Activated CD8-positive, alpha-beta memory T cell treated with anti-CD3 and anti-CD28 coated beads, Interleukin-2, amount 10 ng/mL, durations not matched to agents 7 days and 5 days (primary cell): ENCODE results near the gene POLDIP3. TPM values are rescaled to one million over a fixed set of nuclear protein-coding genes. Genes with fewer than 3 reads are reported as not detected.

Experiments used
- ATAC-seq: fragments of 150-1000 bp; cut with Tn5 transposase; one replicate; pipeline ENCODE4 v1.10.0; 2021; ENCODE audit warnings: moderate library complexity
- CTCF ChIA-PET: fragments of 350-600 bp; sonication (Branson Sonifier 250); formaldehyde crosslinking; loops from one replicate; lab custom pipeline; 2021; ENCODE audit warnings: antibody characterized with exemption; lab: Charles Lee
- DNase-seq: peaks from one replicate; pipeline ENCODE4 v3.0.0-alpha.2; 2020
- H3K27ac Mint-ChIP-seq: one replicate; pipeline ENCODE4 v1.8.0; 2021; ENCODE audit warnings: mild to moderate bottlenecking, mixed read lengths
- H3K27me3 Mint-ChIP-seq: one replicate; pipeline ENCODE4 v1.8.0; 2021; ENCODE audit warnings: mixed read lengths
- H3K36me3 Mint-ChIP-seq: one replicate; pipeline ENCODE4 v1.8.0; 2021; ENCODE audit warnings: mild to moderate bottlenecking, mixed read lengths
- H3K4me1 Mint-ChIP-seq: one replicate; pipeline ENCODE4 v1.8.0; 2021; ENCODE audit warnings: mixed read lengths
- H3K4me3 Mint-ChIP-seq: one replicate; pipeline ENCODE4 v1.8.0; 2021; ENCODE audit warnings: mild to moderate bottlenecking, moderate library complexity, mixed read lengths
- H3K9me3 Mint-ChIP-seq: one replicate; pipeline ENCODE4 v1.8.0; 2022; ENCODE audit warnings: low read depth, mixed read lengths
- total RNA-seq, 2 experiments: library from RNA; stranded (reverse); gene quantifications; one replicate each; pipeline ENCODE4 v1.2.3, GENCODE V29; 2021

Gene POLDIP3, protein sequence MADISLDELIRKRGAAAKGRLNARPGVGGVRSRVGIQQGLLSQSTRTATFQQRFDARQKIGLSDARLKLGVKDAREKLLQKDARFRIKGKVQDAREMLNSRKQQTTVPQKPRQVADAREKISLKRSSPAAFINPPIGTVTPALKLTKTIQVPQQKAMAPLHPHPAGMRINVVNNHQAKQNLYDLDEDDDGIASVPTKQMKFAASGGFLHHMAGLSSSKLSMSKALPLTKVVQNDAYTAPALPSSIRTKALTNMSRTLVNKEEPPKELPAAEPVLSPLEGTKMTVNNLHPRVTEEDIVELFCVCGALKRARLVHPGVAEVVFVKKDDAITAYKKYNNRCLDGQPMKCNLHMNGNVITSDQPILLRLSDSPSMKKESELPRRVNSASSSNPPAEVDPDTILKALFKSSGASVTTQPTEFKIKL
- 10 to 100 TPM; 81.8 to 82.7 TPM for total RNA-seq

DNA sequence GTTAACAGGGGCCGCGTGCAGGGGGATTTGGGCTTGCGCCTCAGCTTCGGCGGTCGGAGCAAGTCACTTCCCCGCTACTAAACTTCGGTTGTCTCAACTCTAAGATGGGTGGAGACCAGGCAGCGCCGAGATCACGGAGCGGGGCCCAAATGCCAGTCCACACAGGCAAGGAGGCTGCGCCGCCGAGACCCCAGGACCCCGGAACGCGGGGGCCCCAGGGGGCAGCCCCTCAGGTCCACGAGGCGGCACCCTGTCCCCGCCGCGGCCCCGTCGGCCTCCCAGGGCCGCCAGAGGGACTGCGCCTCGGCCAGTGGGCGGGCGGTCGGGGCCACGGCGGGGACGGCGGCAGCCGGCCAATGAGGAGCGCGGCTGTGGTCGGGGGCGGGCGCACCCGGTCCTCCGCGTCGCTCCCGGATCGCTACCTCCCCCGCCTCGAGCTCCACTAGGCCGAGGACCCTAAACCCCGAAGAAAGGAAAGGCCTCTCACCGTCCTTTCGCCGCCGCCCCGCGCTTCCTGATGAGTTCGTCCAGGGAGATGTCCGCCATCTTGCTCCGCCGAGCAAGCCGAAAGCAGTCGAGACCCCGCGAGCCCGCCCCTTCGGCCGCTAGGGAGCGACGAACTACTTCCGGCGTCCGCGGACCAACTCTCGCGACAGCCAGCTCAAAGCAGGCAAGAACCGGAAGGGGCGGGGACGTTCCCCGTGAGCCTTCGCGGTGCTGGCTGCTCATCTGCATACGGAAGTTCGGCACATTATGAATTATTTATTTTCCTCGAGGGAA lies at the start of gene POLDIP3:
Gene POLDIP3 (minus strand): TSS at position 572 of the 780 bp plus-strand sequence. CDS start 26 bp downstream, at position 546.
- H3K4me1 Mint-ChIP-seq, result peaks cover 55% of the 10 kb centered on the region
- H3K36me3 Mint-ChIP-seq, result peaks cover 25% of the 10 kb centered on the region
- CTCF ChIA-PET, result interaction anchor here (0.8 to 1.5 kb wide), 5 partner anchors 26 to 253 kb away, joined by 3 to 4 read pairs (median 3); partner anchors contain the start of gene CYB5R3
- DNase-seq, result peak; percentile 100
- H3K27me3 Mint-ChIP-seq, result no peaks in the 10 kb centered on the region
- peak; percentile 67 for ATAC-seq
- H3K4me3 Mint-ChIP-seq, result peak within 1 kb of the TSS; percentile 91
- H3K27ac Mint-ChIP-seq, result peak within 1 kb of the TSS; percentile 99
- no peaks in the 10 kb centered on the region for H3K9me3 Mint-ChIP-seq

DNA sequence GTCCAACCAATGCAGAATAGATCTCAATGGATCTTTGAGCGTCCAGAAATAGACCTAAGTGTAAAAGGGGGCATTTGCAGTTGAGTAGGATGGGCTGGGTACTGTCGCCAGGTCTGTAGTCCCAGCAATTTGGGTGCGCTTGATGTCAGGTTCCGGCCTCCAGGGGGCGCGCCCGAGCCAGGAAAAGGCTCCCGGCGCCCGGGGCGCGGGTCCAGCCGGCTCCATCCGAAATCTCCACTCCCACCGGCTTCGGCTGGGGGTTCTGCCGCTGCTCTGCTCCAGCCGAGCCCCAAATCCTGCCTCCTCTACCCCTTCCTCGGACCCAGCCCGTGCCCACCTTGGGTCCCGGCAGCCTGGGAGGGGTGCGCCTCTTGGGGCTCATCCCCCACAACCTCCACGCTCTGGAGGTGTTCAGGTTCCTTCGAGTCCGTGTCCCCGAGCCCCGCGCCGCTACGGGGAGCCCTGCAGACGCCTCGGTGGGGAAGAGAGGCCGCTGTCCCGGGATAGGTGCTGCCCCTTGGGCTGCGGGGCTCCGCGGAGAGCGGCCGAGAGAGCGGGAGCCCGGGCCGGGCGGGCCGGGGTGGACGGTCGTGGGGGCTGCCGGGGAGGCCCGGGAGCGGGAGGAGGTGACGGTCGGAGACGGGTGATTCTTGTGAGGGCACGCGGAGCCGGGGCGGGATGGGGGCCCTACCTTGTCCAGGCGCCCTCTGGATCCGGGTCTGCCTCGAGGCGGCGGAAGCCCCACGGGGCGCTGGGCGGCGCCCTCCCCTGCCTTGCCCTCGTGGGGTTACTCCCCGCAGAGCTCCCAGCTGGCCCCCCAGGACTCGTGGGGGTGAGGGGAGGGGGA lies 47.5 kb upstream of the POLDIP3 start:
- Mint-ChIP-seq H3K27me3 (peaks cover 18% of the 10 kb centered on the region), H3K36me3 (no peaks in the 10 kb centered on the region), H3K4me3 (peak overlapping the region; percentile 39), H3K27ac (no peak overlapping the region), H3K4me1 (no peaks in the 10 kb centered on the region), H3K9me3 (no peaks in the 10 kb centered on the region)
- ATAC-seq (peak; percentile 93), DNase-seq (peak; percentile 83)
- CTCF ChIA-PET, result interaction anchor here (0.9 to 1.4 kb wide), 2 partner anchors 13 to 22 kb away, joined by 3 to 4 read pairs; partner anchors contain the start of genes ATP5MGL and CYB5R3

DNA sequence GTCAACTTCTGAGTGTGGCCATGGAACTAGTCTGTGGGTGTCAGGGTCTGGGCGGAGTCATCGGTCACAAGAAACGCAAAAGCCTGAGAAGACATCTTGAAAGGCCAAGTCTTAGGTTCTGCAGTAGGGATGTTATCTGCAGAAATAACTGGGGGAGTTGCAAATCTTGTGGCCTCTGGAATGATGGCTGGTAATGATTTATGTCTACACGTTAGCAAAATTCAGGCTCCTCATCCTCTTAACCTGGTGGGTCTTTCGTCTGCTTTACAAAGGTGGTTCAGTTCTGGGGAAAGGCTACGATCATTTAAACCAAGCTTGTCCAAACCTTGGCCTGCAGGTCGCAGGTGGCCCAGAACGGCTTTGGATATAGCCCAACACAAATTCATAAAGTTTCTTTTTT lies 41.9 kb upstream of the POLDIP3 start:
- no peak for ATAC-seq
- H3K27me3 Mint-ChIP-seq, result peaks cover 10% of the 10 kb centered on the region
- no peak overlapping the region for H3K4me3 Mint-ChIP-seq
- H3K4me1 Mint-ChIP-seq, result no peaks in the 10 kb centered on the region
- H3K27ac Mint-ChIP-seq, result no peak overlapping the region
- no peak for DNase-seq
- H3K36me3 Mint-ChIP-seq, result no peaks in the 10 kb centered on the region
- no peaks in the 10 kb centered on the region for H3K9me3 Mint-ChIP-seq
- CTCF ChIA-PET, result no interaction called here

DNA sequence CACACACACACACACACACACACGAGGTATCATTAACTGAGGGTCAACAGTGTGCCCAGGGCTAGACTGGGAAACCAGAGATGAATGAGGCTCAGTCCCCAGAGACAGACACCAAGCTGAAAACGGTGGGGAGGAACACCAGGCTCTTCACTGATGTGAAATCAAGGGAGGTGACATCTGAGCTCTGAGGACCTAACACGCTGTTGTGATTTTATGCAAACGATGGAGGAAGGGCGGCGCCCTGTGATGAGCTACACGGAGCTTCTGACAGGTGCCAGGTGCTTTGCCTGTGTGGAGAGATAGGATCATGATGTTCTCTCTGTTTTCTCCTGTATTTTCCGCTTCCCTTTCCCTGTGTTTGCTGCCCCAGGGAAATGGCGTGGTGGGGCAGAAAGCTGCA lies 41.0 kb upstream of the POLDIP3 start:
- H3K27me3 Mint-ChIP-seq, result peaks cover 10% of the 10 kb centered on the region
- H3K36me3 Mint-ChIP-seq, result no peaks in the 10 kb centered on the region
- DNase-seq (no peak), ATAC-seq (no peak)
- CTCF ChIA-PET, result interaction anchor here (0.7 kb wide), 1 partner anchor 68 kb away, joined by 3 read pairs; no protein-coding TSS in a partner anchor
- H3K4me1 Mint-ChIP-seq, result no peaks in the 10 kb centered on the region
- H3K4me3 Mint-ChIP-seq, result no peak overlapping the region
- H3K9me3 Mint-ChIP-seq, result no peaks in the 10 kb centered on the region
- no peak overlapping the region for H3K27ac Mint-ChIP-seq

DNA sequence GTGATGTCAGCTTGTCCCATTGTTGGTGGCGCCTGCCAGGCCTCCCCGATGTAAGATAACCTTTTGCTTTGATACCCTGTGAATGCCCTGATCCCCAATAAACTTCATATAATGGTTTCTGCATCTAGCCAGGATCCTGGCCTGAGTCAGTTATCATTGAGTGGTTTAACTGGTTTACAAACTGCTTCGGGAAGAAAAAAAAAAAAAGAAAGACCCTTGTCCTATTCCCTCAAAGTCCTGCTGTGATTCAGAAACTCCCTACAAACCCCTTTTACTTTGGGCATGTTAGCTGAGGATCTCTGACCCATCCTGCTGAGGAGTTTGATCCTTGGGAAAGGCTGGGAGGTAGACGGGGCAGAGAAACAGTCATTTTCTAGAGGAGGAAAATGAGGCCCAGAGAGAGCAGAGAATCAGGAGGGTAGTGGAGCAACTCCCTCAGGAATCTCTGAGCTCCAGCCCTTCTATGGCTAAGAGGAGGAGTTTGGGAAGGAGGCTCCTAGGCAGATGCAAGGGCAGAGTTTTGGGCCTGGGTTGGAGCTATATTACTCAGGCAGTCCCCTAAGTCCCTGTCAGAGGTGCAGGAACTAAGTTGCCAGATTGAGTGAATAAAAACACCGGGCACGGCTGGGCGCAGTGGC lies 39.9 kb upstream of the POLDIP3 start:
- Mint-ChIP-seq H3K27me3 (peaks cover 5% of the 10 kb centered on the region), H3K9me3 (no peaks in the 10 kb centered on the region), H3K4me3 (no peak overlapping the region), H3K27ac (no peak overlapping the region), H3K36me3 (no peaks in the 10 kb centered on the region), H3K4me1 (peaks cover 2% of the 10 kb centered on the region)
- CTCF ChIA-PET, result no interaction called here
- ATAC-seq (no peak), DNase-seq (no peak)

DNA sequence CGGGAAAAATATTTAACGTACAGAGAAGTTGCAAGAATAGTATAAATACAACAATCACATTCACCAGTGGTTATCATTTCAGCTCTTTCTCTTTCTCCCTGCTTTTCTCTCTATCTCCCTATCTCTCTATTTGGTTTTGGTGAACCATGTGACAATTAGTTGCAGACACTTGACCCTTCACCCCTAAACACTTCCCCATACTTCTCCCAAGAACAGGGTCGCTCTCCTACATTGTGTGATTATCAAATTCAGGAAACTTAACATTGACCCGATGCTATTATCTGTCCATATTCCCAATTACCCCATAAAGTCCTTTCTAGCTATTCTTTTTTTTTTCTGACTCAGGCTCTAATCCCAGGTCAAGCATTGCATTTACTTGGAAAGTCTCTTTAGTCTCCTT lies 39.3 kb upstream of the POLDIP3 start:
- peaks cover 2% of the 10 kb centered on the region for H3K4me1 Mint-ChIP-seq
- ATAC-seq (no peak), DNase-seq (no peak)
- no peak overlapping the region for H3K27ac Mint-ChIP-seq
- no peaks in the 10 kb centered on the region for H3K9me3 Mint-ChIP-seq
- CTCF ChIA-PET, result interaction anchor here (0.8 kb wide), 1 partner anchor 33 kb away, joined by 3 read pairs; no protein-coding TSS in a partner anchor
- no peaks in the 10 kb centered on the region for H3K36me3 Mint-ChIP-seq
- no peak overlapping the region for H3K4me3 Mint-ChIP-seq
- peaks cover 4% of the 10 kb centered on the region for H3K27me3 Mint-ChIP-seq

DNA sequence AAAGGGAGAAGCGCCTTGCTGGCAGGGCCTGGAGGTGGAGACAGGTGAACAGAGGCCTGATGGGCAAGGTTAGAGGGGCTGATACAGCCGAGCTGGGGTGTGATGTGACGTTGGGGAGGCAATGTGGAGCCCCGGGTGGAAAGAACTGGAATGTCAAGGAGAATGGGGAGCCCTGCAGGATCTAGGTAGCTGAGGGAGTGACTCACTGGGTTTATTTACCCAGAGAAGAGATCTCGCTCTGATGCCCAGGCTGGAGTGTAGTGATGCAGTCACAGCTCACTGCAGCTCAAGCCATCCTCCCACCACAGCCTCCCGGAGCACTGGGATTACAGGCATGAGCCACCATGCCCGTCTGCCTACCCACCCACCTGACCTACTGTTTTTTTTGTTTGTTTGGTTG lies 36.5 kb upstream of the POLDIP3 start:
- H3K36me3 Mint-ChIP-seq, result peaks cover 2% of the 10 kb centered on the region
- no peaks in the 10 kb centered on the region for H3K9me3 Mint-ChIP-seq
- H3K27me3 Mint-ChIP-seq, result peaks cover 2% of the 10 kb centered on the region
- no peak overlapping the region for H3K4me3 Mint-ChIP-seq
- peaks cover 15% of the 10 kb centered on the region for H3K4me1 Mint-ChIP-seq
- no peak for DNase-seq
- no peak overlapping the region for H3K27ac Mint-ChIP-seq
- CTCF ChIA-PET, result no interaction called here
- ATAC-seq, result no peak

DNA sequence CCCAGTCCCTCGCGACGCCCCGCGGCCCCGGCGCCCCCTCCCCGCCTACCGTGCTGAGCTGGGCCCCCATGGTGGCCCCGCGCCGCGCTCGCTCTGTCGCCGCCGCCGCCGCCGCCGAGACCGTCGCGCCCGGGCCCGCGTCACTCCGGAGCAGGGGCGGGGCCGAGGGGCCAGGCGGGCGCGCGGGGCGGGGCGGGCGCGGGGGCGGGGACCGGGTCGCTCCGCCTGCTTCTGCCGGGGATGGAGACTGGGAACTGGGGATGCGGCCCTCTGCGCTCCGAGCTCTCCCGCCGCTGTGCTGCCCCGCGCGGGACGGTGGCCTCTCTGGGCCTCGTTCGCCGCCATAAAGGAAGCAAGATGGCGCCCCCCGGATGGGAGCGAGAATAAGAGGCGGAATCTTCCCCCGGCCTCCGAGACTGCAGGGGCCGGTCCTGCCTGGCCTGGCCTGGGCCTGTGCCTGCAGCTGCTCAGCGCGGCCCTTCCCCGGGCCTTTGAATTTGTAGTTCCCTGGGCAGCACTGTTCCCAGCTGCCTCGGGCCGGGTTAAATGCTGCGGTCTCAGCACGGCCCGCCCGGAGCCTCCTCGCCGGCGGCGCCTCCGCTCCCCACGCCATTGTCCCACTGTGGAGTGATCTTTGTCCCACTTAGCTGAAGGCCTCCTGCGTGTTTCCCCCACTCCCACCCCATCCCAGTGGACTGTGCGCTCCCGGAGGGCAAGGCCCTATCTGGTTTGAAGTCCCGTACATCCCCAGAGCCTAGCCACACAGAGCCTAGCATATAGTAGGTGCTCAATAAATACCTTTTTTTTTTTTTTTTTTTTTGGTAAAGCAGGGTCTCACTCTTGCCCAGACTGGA lies 34.8 kb upstream of the POLDIP3 start, which contains the start of gene CYB5R3:
Gene CYB5R3 (minus strand): TSS at position 147 of the 854 bp plus-strand sequence. CDS start 77 bp downstream, at position 70.
- H3K36me3 Mint-ChIP-seq, result peaks cover 2% of the 10 kb centered on the region
- H3K4me1 Mint-ChIP-seq, result peaks cover 15% of the 10 kb centered on the region
- H3K27me3 Mint-ChIP-seq, result peaks cover 2% of the 10 kb centered on the region
- ATAC-seq (peak; percentile 84), DNase-seq (peak; percentile 83)
- H3K9me3 Mint-ChIP-seq, result no peaks in the 10 kb centered on the region
- peak within 1 kb of the TSS; percentile 98 for H3K27ac Mint-ChIP-seq
- peak within 1 kb of the TSS; percentile 100 for H3K4me3 Mint-ChIP-seq
- CTCF ChIA-PET, result interaction anchor here (0.8 to 2.0 kb wide), 4 partner anchors 10 to 218 kb away, joined by 3 to 8 read pairs (median 4); partner anchors contain the start of gene POLDIP3

DNA sequence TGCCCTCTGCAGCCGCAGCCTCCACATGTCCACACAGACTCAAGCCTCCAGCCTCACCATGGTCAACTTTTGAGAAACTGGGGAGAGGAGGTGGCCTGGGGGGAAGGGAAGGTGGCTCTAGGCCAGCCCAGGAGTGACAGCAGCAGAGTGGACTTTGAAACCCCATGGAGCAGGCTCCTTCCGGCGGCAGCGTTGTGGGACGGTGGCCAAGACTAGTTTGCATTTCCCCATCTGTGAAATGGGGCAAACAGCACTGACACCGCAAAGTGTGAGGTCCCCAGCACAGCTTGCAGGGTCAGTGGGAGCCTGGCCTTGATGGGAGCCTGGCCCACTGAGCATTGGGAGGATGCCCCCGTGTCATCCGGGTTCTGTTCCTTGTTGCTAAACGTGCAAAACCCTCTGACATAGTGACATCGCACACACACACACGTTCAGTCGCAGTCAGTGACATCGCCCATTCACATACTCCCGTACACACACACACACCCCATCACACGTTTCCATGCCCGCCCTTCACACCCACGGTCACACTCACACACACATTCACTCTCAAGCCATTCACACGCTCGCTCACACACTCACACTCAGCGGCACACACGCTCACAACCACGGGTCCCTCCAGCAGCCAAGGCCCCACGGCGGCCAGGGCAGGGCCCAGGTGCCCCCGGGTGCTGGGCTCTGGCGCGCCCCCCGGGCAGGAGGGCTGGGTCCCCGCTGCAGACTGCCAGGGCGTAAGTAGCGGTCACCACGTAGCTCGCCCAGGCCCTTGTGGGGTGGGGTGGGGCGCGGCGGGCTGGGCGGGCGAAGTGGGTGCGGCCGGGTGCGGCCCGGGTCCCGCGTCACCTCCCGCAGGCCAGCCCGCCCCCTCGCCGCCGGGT lies 33.9 kb upstream of the POLDIP3 start:
- DNase-seq (peak; percentile 71), ATAC-seq (peak; percentile 70)
- H3K36me3 Mint-ChIP-seq, result peaks cover 2% of the 10 kb centered on the region
- H3K4me1 Mint-ChIP-seq, result peaks cover 15% of the 10 kb centered on the region
- H3K4me3 Mint-ChIP-seq, result peak overlapping the region; percentile 100
- CTCF ChIA-PET, result interaction anchor here (0.8 to 2.0 kb wide), 4 partner anchors 14 to 219 kb away, joined by 3 to 8 read pairs (median 4); partner anchors contain the start of gene POLDIP3
- H3K27ac Mint-ChIP-seq, result peak overlapping the region; percentile 98
- H3K9me3 Mint-ChIP-seq, result no peaks in the 10 kb centered on the region
- H3K27me3 Mint-ChIP-seq, result peaks cover 2% of the 10 kb centered on the region

DNA sequence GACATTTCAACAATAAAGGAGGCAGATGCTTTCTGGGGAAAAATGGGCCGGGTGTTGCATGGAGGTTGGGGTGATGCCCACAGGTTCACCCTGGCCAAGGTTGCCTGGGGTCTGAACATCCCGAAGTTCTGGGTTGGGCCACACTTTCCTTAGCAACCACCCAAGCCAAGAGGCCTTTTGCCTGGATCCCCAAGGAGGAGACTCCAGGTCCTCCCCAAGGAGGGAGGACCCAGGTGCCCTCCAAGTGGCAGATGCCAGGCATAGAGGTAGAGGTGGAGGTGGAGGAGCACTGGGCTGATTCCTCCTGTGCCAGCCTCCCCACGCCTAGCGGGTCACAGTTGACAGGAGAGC lies 33.3 kb upstream of the POLDIP3 start:
- Mint-ChIP-seq H3K9me3 (no peaks in the 10 kb centered on the region), H3K27me3 (peaks cover 2% of the 10 kb centered on the region), H3K27ac (peak overlapping the region; percentile 98), H3K4me3 (peak overlapping the region; percentile 100), H3K36me3 (peaks cover 2% of the 10 kb centered on the region), H3K4me1 (peaks cover 15% of the 10 kb centered on the region)
- CTCF ChIA-PET, result interaction anchor here (1.4 kb wide), 1 partner anchor 26 kb away, joined by 4 read pairs; no protein-coding TSS in a partner anchor
- DNase-seq (no peak), ATAC-seq (no peak)
